ENCODE results near the gene CYRIA.

Gene CYRIA

DNA sequence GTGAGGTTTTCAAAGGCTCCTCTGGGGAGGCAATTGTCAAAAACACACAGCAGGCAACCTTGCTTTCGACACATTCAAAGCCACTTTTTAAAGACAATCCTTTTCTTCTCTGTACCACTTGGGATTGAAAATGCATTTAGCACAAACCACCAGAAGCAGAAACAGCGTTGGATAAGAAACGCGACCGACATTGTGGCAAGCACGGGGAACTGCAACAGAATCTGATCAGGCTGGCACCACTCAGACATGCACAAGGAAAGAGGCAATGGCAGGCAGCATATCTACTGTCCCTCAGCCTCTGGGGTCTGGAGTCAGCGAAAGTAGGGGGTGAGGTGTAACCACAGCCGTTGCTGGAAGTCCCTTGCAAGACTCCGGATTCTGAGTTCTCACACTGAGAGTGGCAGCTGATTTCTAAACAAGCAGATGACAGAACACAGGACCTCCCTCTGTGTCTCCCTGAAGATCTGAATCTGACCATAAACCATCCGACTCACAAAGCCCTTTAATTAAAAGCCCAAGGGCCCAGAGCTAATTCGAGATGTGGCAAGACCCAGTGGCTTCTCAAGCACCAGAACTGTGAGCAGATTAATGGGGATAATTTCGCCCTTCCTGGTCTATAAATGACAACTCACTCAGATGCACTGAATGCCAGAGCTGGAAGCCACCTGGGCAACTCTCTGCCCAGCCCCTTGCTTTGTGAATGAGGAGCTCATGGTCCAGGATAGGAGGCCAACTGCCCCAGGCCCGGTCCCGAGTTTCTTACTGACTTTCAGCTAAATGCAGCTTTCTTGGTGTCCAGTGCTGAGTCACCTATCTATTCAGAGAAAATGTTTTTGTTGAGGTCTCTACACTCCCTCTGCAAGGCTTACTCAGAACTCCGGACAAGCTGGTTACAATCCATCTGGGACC is 29.6 kb downstream of the CYRIA start:
- H3K4me3 ChIP-seq (ENCODE audit: low read depth, low read length): no peak overlapping the region
- no peak for DNase-seq (ENCODE audit: low read depth)

DNA sequence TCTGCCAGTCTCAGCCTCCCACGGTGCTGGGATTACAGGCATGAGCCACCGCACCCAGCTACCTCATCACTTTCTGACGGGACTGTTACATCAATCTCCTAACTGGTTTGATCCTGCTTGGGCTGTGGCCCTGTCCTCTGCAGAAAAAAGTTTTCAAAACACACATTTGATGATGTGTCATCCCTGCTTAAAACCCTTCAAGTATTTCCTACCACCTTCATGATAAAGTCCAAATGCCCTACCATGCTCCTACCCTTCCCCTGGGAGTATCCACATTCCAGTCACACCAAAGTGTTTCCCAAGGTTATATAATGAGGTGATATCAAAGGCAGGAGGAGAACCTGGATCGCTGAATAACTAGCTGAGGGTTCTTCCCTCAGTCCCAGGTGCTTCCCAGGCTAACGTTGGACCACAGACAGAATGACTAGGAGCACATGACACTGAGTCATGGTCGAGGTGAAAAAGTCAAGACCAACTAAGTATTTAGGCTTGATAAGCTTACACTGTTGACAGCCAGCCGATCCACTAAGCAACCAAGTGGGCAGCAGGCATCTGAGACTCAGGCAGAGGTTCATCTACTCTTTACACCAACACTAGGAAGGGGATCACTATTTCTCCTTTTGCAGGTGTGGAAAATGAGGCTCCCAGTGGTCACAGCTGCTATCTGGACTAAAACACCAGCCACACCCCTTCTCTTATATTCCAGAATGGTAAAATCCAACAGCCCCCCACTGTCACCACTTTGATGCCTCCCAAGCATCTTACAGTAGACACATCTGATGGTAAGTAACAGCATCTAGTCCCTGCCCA is 31.8 kb downstream of the CYRIA start:
- no peak for DNase-seq (ENCODE audit: low read depth)
- H3K4me3 ChIP-seq (ENCODE audit: low read depth, low read length): no peak overlapping the region

DNA sequence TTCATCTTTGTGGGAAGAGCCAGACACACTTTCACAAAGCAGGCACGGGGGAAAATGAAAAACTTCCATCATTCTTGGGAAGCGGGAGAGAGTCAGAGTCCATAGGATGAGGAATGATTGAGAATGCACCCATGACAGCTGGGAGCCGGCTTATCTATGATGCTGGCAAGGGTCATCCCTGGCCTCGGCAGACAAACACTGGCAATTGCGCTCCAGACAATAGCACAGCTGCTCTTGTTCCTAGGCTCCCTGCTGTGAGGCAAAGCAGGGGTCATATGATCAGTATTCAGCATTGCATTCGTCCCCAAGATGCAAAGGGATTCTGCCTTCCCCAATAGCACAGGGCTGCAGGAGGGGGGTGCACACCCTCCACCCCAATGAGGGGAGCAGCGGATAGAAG is 33.0 kb downstream of the CYRIA start:
- DNase-seq (ENCODE audit: low read depth): no peak
- H3K4me3 ChIP-seq (ENCODE audit: low read depth, low read length): no peak overlapping the region

DNA sequence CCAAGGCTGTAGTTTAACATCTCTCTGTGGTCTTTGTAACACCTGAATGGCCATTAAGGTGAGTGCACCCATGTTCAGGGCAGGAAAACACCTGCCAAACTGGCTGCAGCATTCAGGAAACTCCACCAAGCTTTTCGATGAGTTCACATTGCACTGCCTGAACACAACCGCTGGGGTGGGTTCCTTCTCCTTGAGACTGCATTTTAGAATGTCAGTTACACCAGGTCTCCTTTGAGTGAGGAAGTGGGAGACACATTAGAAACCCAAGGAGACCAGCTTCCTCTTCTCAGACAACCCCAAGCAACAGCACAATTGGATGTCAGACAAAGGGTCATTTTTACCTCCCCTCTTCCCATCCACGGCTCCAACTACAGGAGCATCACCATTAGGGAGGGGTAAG is 35.2 kb downstream of the CYRIA start:
- DNase-seq (ENCODE audit: low read depth): no peak
- H3K4me3 ChIP-seq (ENCODE audit: low read depth, low read length): no peak overlapping the region

DNA sequence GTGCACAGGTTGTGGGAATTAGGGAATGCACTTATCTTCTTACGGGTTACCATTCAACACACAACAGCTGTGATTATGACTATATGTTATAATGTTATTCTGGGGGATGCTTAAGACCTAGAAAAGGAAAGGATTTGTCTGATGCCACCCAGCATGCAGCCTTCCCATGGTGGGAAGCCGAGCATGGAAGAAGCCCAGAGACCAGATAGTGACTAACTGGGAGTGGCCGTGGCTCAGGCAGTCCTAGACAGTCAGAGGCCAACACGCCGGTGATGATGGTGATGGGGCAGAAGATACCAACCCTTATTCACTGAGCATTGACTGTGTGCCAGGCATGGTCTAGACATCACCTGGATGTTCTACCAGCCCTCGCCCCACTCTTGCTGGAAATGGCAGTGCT is 35.9 kb downstream of the CYRIA start:
- no peak for DNase-seq (ENCODE audit: low read depth)

DNA sequence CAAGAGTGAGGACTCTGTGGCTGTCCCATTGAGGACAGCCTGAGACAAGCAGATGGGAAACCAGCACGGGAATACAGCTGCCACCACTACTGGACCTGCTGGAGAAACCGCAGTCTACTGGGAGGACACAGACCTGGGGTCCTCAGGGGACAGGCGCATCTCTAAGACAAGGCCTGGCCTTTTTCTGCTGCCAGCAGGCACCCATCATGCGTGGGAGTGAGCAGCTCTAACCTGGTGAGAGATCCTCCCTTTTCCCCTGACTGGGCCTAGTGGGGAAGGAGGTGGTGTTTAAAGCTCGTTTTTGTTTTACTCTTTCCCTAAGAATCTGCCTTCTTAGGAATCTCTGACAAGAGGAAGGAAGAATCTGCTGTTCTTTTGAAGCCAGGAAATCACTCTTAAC is 36.6 kb downstream of the CYRIA start:
- no peak for DNase-seq (ENCODE audit: low read depth)

More for the DNA sequence above, 35.9 kb downstream of the CYRIA start:
- H3K4me3 ChIP-seq (ENCODE audit: low read depth, low read length): no peak overlapping the region

DNA sequence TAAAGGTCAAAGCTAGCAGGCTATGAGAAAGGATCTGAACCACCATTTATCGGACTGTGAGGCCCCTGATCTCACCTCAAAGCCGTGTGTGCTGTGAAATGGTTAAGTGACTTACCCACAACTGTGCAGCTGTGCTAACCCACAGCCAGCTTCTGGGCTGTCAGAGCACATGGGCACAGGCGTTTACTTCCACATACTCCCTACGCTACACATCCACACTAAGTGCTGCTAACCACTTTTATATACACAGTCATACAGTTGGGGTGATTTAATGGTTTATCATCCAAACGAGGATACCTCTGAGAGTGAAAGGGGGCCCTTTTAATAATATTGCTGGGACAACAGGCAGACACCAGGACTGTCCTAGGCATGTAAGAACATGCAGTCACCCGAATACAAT is 37.3 kb downstream of the CYRIA start:
- DNase-seq (ENCODE audit: low read depth): no peak
- no peak overlapping the region for H3K4me3 ChIP-seq (ENCODE audit: low read depth, low read length)

More for the DNA sequence above, 36.6 kb downstream of the CYRIA start:
- H3K4me3 ChIP-seq (ENCODE audit: low read depth, low read length): no peak overlapping the region

DNA sequence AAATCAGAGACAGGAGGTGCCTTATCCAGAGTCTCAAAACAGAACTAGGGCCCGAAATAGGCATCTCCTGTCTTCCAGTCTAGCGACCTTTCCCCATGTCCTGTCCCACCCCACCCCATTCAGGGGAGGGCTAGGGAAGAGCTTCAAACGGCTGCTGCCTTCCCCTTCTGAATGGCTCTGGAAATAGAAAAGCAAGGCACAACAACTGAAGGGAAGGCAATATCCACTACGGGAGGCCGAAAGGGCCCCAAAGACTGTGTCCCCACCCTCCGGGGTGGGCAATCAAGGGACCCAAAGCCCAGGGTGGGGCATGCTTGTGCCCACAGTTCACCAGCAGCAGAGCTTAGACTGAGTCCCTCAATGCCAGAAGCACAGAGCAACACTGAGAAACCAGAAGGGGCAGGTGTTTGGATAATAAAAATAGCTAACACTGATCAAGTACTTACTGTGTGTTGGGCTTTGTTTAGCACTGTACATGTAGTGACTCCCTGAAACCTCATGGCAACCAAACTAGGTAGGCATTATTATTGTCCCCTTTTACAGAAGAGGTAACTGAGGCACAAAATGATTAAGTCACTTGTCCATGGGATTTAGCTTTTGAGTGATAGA is 38.5 kb downstream of the CYRIA start:
- no peak overlapping the region for H3K4me3 ChIP-seq (ENCODE audit: low read depth, low read length)
- no peak for DNase-seq (ENCODE audit: low read depth)

DNA sequence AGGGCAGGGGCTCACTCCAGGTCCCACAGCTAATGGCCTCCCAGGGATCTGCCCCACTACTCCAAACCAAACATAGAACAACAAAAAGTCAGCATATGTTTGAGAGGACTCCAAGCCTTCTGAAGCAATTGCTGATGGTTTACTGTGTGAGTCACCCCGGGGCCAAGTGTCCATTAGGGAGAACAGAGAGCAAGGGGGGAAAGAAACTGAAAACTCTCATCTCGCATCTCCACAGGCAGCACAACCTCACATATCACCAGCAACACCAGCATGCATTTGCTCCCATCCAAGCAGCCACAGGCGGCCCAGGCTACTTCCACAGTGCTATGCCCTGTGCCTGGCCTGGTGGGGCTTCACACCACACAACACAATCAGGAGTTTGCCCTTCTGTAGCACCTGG is 39.1 kb downstream of the CYRIA start:
- no peak overlapping the region for H3K4me3 ChIP-seq (ENCODE audit: low read depth, low read length)
- peak; percentile 32 for DNase-seq (ENCODE audit: low read depth)

DNA sequence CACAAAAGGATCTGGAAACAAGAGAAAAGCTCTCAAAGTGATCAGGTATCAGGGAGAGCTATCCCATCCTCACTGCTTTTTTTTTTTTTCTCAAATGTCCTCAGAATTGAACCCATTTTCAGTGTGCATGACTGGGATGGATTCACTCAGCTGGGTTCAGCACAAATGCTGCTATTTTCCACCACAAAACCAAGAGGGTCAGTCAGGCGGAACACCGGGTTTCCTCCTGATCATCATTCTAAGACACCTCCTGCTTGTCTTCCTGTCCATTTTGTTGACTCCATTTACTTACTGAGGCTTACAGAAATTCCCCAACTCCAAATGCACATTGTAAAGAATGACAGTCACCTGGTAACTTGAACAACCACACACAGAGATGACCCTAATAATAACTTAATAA is 39.9 kb downstream of the CYRIA start:
- H3K4me3 ChIP-seq (ENCODE audit: low read depth, low read length): no peak overlapping the region
- DNase-seq (ENCODE audit: low read depth): no peak

DNA sequence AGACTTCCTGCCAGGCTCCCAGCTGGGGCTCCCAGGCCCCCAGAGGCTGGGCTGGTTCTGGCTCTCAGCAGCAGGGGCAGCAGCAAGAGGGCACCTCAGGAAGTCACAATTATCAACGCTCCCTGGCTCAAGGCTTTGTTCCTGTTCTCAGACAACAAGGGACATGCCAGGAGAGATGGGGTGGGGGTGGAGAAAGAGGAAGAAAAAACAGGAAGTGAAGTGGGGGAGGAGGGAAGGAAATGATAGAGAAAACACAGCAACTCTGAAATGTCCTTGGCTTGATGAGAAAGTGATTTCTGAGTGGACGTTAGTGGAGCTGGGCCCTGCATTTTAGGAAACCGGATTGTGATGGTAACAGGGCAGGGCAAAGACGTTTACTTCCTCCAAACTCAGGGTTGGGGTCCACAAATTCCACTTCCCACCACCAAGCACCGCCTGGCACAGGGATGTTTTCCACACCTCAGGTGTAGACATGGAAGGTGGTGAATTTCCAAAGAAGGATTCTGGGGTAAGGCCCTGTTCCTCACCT is 40.4 kb downstream of the CYRIA start:
- no peak for DNase-seq (ENCODE audit: low read depth)
- no peak overlapping the region for H3K4me3 ChIP-seq (ENCODE audit: low read depth, low read length)

DNA sequence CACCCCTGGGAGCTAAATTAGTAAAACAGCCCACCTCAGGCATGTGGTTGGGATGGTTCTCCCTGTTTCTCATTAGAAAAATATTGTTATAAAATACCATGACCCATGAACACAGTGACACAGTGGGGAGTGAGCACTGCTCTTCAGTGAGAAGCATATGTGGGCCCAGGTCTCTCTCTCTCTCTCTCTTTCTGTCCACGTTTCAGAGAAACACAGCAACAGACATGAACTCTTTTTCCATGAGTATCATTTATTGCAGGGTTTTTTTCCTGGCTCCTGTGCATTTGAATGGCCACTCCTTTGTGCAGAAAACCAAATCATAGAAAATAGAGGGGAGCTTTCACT is 41.2 kb downstream of the CYRIA start:
- no peak for DNase-seq (ENCODE audit: low read depth)
- H3K4me3 ChIP-seq (ENCODE audit: low read depth, low read length): no peak overlapping the region

DNA sequence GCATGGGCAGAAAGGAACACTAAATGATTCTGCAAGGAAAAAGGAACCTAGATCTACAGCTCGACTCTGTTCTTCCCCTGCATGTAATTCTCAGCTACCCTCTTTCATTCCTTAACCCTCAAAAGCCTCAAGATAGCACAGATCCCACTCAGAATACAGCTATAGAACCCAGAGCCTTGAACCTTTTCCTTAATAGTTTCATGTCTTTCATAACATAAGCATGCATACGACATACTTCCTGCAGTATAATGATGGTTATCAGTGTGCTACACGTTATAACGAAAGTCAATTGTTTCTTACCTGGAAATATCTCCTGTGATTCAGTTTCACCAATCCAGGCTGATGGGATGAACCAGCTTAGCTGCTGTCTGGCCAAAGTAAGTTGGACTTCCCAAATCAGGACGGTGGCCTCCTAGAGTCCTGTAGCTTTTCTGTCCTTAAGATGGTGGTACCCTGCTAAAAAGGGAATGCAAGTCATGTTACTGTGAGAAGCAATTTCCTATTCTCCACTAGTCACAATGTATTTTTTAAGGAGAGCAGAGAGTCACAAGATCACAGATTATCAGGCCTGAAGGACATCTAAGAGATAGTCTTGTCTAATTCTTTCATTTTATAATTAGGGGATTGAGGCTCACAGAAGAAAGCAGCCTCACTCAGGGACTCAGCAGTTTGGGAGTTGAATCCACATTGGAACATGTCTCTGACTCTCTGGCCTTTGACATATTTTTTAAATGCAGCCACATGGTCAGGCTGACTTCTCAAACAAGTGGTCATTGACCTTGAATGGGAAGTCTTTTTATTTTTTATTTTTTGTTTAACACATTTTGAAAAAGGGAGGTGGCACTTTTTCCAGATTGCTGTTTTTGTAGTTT is 41.8 kb downstream of the CYRIA start:
- no peak overlapping the region for H3K4me3 ChIP-seq (ENCODE audit: low read depth, low read length)
- no peak for DNase-seq (ENCODE audit: low read depth)

DNA sequence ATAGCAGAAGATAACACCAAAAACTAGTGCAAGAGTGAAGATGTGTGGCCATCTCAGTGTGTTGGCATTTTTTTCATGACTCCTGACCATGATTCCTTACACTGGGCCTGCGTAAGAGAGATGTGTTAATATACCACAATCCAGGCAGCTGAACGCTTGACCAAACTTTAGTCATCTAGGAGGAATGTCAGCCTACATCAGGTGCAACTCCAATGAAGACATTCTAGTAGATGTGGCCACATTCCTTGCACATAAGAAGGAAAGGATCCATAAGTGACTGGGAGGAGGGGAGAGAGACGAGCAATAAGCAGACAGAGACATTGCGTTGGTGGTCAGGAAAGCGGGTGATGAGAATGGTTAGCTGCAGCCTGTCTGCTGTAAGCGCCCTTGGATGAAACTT is 42.6 kb downstream of the CYRIA start:
- no peak overlapping the region for H3K4me3 ChIP-seq (ENCODE audit: low read depth, low read length)
- DNase-seq (ENCODE audit: low read depth): peak; percentile 61

DNA sequence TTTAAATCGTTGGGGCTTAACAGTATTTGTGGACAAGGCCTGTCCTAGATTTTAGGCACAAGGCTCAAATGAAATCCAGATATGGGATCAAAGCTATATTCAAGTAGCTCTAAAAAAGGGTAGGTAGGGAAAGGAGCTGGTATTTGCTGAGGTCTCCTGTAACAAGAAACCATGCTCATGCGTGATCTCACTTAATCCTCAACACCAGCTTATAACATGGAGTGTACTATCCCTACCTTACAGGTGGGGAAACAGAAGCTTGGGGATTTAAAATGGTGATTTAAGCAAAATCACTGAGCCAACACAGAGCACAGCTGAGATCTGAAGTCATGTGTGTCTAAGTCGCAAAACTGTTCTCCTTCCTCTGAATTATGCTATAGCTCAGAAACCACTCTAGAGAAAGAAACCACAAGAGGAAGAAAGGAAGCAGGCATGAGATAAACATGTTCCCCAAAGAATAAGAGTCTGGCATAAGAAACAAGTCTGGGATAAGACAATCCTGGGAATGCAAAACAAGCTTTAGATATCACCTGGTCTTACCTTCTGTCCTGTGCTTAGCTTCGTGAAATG is 43.1 kb downstream of the CYRIA start:
- H3K4me3 ChIP-seq (ENCODE audit: low read depth, low read length): no peak overlapping the region
- DNase-seq (ENCODE audit: low read depth): no peak

DNA sequence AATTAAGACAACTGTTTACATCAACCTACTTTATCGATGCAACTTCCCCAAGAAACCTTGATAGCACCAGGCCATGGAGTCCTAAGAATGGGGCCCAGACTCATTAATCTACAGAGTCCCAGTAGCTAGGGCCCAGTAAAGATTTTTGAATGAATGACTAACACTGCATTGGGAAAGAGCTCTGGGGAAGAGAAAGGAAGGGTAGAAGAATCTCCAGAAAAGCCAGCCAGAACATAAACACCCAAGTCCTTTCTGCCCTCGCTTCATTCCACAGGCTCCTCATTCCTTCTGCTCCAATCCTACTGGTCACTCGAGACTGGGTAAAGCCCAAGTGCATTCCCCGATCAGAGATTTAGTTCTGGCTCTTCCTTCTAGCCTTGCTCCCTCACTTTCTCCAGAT is 44.3 kb downstream of the CYRIA start:
- no peak for DNase-seq (ENCODE audit: low read depth)

DNA sequence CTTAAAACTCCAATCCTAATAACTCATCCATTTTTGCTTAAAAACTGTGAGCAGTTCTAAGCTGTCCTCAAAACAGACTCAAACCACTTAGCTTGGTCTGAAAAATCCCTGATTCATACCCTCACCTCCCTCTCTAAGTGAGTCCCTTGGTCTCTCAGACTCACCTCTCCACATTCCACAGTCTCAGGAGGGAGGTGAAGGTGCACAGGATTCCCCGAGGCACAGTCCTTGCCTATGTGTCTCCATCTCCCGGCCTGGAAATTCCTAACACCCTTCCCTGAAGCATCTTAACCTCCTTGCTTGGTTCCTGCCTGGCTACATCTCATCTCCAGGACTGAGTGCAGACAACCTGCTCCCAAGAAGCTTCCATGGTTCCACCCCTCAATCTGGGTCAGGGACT is 45.0 kb downstream of the CYRIA start:
- DNase-seq (ENCODE audit: low read depth): no peak
- no peak overlapping the region for H3K4me3 ChIP-seq (ENCODE audit: low read depth, low read length)

More for the DNA sequence above, 44.3 kb downstream of the CYRIA start:
- H3K4me3 ChIP-seq (ENCODE audit: low read depth, low read length): no peak overlapping the region

DNA sequence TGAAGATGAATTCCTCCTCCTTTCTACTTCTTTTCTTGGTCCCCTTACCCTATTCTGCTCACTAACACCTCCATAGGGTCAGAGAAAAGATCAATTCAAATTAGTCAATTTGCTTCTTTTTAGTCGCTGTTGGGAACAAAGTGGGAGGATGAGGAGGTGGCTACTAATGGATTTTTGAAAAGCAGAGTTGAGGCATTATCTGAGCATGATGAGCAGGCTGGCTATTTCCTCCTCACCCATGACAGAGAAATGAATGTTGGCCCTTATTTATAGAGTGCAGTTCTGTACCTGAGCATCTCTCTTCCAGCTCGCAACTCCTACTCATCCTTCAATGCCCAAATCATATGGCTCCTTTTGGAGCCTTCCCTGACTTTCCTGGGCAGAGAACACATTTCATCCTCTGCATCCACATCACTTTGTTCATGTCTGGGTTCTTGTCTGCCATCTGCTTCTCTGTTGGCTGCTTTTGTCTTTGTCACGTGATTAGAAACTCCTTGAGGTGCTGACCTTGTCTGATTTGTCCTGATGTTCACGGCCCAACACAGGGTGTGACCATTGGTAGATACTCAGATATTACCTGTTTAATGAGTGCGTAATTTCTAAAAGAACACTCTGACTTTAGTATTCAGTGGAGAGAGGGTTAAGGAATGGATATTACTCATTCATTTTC is 45.9 kb downstream of the CYRIA start:
- no peak overlapping the region for H3K4me3 ChIP-seq (ENCODE audit: low read depth, low read length)
- no peak for DNase-seq (ENCODE audit: low read depth)

Data from skeletal muscle cell (primary cell).